Measurements from ENCODE around the gene RABGAP1L.
"Not testable (repeated sequence)": the region's sequence is repeated elsewhere in the genome, so short reads cannot be mapped to it uniquely, and the experiment has no call there.

Gene RABGAP1L

DNA sequence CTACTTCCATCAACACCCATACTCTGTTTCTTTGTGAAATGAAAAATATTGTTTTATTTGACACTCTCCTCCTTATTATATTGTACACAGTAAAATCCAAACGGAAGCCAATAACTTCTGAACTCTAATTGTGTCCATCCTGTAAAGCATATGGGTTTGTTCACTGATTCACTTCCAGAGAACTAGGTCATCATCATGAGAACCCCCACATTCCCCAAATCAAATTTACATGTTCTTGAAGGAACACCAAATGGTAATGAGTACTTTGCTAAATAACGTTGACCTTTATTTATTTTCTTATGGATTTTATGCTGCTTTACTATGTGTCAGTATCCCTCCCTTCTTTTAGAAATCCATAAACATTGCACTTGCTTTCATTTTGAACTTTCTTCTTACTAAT, 627.0 kb downstream of the RABGAP1L start:
- DNase-seq = no peak

DNA sequence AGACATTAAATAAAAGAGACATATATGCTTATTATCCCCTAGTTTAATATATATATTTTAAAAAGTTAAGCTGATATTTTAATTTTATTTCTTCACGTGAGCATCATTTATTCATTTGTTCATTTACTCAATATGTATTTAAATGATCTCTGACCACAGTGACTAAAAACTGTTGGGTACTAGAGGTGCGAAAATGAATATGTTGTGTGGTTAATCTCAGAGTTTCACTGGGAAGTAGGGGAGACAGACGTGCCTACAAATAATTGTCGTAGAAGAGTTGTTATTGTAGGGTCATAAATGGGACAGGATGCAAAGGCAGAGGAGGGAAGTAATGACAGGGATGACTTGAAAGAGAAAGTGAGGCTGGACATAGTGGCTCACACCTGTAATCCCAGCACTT, 627.4 kb downstream of the RABGAP1L start:
- no peak for DNase-seq

- no peak for DNase-seq
Observed at GRCh38 chr1:174788981-174789380, 629.7 kb downstream of the RABGAP1L start.

DNA sequence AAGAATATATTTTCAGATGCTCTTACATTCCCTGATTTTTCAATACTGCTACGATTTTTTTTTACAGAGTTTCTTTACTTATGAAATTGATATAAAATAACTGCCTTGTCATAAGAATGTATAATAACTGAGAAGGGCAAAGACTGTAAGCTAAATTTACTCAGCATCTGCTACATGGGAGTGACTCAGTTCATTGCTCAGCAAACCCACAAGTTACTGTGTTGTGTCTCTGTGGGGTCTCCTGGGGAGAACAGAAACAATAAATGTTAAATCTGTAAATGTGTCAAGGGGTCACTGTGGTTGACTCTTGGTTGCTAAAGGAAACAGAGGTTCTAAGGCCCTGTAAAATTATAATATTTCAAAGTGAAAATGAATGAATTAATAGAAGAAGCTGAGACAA, 630.1 kb downstream of the RABGAP1L start:
- DNase-seq = no peak

GRCh38 chr1:174791863-174792262, 632.5 kb downstream of the RABGAP1L start:
- DNase-seq = no peak

- DNase-seq = no peak
Observed at GRCh38 chr1:174794861-174795260, 635.5 kb downstream of the RABGAP1L start.

GRCh38 chr1:174795806-174796205, 636.5 kb downstream of the RABGAP1L start:
- DNase-seq = no peak

DNA sequence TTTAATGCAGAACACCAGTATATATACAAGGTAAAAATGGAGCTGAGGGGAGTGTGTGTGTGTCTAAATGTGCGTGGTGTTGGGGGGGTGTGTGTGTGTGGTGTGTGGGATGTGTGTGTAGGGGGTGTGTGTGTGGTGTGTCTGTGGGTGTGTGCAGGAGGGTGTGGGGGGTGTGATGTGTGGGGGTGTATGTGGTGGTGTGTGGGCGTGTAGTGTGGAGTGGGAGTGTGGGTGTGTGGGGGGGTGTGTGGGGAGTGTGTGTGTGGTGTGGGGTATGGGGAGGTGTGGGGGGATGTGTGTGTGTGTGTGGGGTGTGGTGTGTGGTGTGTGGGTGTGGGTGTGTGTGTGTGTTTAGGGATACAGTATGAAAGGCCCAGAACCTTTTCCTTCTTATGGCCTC, 638.1 kb downstream of the RABGAP1L start:
- DNase-seq = no peak

GRCh38 chr1:174799136-174799479, 639.8 kb downstream of the RABGAP1L start:
- no peak for DNase-seq

GRCh38 chr1:174800216-174800851, 641.0 kb downstream of the RABGAP1L start:
- DNase-seq = peak; percentile 61

- DNase-seq = no peak
Observed at GRCh38 chr1:174800876-174801275, 641.6 kb downstream of the RABGAP1L start.

- peak; percentile 22 for DNase-seq
Observed at GRCh38 chr1:174809755-174810280, 650.5 kb downstream of the RABGAP1L start.

DNA sequence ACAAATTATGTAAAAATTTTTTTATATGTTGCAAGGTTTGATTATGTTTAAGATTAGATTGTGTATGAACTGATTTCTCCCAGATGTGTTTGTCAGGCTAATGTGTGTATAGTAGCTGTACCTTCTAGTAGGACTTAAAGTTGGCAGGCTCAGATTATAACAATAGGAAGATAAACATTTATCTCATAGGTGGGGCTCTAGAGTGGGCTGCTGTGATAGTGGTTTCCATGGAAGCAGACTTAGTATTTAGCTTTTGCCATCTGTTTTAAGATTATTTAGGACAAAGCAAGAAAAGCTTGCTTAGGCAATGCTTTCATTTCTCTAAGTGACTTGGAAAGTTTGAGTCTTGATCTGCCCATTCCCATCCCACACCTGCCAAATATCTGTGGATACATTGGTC, 652.7 kb downstream of the RABGAP1L start:
- peak; percentile 47 for DNase-seq

GRCh38 chr1:174812656-174813055, 653.3 kb downstream of the RABGAP1L start:
- no peak for DNase-seq

GRCh38 chr1:174815036-174815435, 655.7 kb downstream of the RABGAP1L start:
- DNase-seq = peak; percentile 8

DNA sequence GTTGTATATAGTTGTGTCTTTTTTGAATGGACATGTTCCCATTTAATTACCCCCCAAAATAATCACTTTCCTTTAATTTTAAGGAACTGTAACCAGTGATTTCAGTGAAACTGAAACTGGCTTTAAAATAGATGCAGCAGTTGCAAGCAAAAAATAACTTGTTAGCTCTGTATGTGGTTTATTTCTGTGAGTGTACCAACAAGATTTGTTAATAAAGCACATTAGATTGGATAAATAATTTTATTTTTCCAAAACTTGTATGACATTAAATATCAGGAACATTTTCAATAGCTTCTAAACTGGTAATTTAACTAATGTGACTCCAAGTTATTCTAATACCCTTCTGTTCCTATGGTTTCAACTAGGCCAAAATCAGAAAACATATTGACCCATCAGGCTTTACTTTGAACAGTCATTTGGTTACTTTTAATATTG, 656.2 kb downstream of the RABGAP1L start:
- DNase-seq = no peak

- not testable (repeated sequence) for DNase-seq
Observed at GRCh38 chr1:174816621-174817020, 657.3 kb downstream of the RABGAP1L start.

DNA sequence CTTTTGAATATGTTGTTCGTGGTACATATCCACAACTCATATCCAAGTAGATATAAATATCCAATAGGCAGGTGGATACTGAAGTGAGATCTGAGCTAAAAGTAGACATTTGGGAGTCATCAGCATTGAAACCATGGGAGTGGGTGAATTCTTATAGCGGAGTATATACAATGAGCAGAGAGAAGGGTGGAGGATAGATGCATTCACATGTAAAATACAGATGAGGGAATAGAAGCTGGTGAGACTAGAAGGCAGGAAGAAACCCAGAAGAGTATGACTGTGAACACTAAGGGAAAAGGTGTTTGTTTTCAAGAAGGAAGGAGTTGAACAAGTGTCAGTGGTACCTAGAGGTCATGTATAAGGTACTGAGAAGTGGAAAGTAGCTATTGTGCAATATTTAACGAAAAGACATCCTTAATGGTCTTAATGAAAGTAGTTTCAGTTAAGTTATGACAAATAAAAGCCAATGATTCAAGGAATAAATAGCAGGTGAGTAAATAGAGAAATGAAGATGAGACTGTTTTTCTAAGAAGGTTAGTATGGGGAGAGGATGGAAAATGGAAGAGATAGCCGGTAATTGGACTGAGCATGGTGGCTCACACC, 658.8 kb downstream of the RABGAP1L start:
- DNase-seq = no peak

DNA sequence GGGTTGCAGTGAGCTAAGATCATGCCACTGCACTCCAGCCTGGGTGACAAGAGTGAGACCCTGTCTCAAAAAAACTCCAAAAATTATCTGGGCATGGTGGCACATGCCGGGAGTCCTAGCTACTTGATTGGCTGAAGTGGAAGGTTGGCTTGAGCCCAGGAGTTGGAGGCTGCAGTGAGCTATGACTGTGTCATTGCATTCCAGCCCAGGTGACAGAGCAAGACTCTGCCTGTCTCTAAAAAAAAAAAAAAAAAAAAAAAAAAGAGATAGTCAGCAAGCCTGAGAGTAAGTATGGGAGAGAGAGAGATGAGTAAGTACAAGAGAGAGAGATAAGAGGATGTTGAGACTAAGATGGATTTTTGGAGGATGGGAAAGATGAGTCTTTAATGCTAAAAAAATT, 659.6 kb downstream of the RABGAP1L start:
- DNase-seq = peak; percentile 87

DNA sequence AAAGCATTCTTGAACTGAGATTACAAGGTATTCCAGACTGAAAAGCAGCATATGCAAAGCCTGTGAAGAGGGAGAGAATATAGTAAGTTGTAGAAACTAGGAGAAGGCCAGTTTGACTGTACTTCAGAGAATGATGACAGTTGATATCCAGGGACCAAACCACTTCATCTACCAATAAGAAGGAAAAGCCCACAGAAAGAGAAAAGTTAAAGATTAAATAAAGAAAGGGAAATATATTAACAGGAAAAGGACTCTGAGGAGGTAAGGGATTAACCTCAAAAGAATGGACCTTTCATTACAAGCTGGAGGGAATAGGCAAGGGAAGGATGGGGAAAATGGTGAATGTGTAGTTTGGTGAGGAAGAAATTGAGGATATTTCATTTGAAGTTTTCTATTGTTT, 660.3 kb downstream of the RABGAP1L start:
- no peak for DNase-seq

DNA sequence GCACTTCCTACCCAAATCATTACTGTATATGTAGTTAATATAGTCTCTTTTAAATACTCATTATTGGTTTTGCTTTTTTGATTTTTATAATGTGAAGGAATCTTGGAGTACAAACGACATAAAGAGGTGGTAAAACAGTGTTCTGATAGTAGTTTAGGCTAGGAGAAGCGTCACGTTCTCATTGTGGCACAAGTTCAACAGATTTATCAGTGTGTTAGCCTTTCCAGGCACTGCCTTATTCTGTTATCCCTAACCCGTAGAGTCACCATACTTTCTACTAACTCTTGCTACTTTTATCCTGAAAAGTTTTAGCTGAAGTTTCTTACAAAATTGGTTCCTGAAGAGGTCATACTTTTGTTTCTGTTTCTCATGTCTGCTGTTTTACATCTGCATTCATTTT, 665.8 kb downstream of the RABGAP1L start:
- DNase-seq = no peak

GRCh38 chr1:174825806-174826205, 666.5 kb downstream of the RABGAP1L start:
- no peak for DNase-seq

DNA sequence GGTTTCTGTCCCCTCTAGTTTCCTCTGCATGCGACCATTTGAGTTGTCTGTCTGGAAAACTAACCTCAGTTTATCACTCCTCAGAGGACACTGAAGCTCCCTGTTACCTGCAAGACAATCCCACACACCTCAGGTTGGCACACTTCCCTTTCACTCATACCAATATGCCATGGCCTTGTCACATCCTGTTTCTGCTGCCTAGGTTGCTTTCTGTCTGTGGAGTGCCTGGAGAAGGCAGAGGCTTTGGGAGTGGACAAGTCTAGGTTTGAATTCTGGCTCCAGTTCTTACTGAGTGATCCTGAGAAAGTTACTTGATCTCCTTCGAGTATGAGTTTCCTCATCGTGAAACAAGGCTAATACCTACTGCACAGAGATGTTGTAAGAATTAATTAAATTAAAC, 668.9 kb downstream of the RABGAP1L start:
- DNase-seq = no peak

DNA sequence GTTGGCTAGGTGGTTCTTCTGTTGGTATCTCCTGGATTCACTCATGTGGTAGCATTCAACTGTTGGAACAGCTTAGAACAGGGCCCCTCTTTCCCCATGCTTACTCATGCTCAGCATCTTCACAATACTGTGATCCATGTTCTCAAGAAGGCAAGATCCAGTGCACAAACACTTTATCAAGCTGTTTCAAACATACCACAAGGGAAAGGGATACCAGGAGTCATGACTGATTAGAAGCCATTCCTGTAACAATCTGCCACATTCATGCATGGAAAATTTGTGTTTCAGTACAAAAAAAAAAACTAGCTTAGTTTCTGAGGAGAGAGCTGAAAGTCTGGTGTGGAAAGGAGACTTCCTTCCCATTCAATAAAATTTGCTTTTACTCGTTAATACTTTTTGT, 670.7 kb downstream of the RABGAP1L start:
- no peak for DNase-seq

DNA sequence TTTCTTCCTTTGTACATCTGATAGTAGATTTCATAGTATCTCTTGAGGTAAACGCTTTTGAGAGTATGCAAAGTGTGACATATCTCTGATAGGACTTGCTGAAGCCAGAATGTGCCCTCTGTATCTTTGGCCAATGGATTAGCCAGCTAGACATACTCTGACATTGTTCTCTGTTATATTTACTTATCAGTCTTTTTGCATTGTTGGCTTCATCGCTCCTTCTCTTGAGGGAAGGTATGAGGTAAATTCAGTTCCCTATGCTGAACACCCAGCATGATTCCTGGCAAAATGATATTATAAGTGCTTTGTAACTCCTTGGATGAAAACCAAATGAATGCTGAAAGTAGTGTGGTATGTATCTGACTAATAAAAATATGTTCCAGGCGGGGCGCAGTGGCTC, 677.2 kb downstream of the RABGAP1L start:
- DNase-seq = no peak
